ENCODE results near the gene HOXA6. TPM values are rescaled to one million over a fixed set of nuclear protein-coding genes. Genes with fewer than 3 reads are reported as not detected.

The HOXA6 gene
- total RNA-seq, 2 donors from 2014 or later: 0.31 TPM; not detected in 1

GRCh38 chr7:27150568-27151340, 3.2 kb upstream of the HOXA6 start:
- Mint-ChIP-seq H3K27ac (no peak overlapping the region), H3K9me3 (no peaks in the 10 kb centered on the region), H3K36me3 (peaks cover 10 to 16% of the 10 kb centered on the region in 2 donors)
- DNase-seq (ENCODE audit: low spot score in 2 of 2): peak in 1 of 2 donors; percentile 73
- peak; percentile 82 to 84 for ATAC-seq

GRCh38 chr7:27149842-27150567, 2.4 kb upstream of the HOXA6 start:
- Mint-ChIP-seq H3K9me3 (no peaks in the 10 kb centered on the region), H3K36me3 (peaks cover 10 to 16% of the 10 kb centered on the region in 2 donors), H3K27ac (no peak overlapping the region)
- no peak for DNase-seq (ENCODE audit: low spot score in 2 of 2)
- ATAC-seq: peak in 1 of 2 donors; percentile 27

- H3K27ac Mint-ChIP-seq: no peak overlapping the region
- no peaks in the 10 kb centered on the region for H3K9me3 Mint-ChIP-seq
- ATAC-seq (no peak), DNase-seq (ENCODE audit: low spot score in 2 of 2) (no peak)
- peaks cover 5 to 12% of the 10 kb centered on the region in 2 donors for H3K36me3 Mint-ChIP-seq
These were observed 1.4 kb upstream of the HOXA6 start for GRCh38 chr7:27148756-27149641.

- DNase-seq (ENCODE audit: low spot score in 2 of 2): no peak
These were observed 619 bp upstream of the HOXA6 start for GRCh38 chr7:27148031-27148755.

GRCh38 chr7:27146491-27147198, 929 bp downstream of the HOXA6 start:
- no peaks in the 10 kb centered on the region for H3K9me3 Mint-ChIP-seq
- no peak for DNase-seq (ENCODE audit: low spot score in 2 of 2)
- no peak for ATAC-seq
- peaks cover 3 to 12% of the 10 kb centered on the region in 2 donors for H3K36me3 Mint-ChIP-seq
- H3K27ac Mint-ChIP-seq: no peak overlapping the region

More at GRCh38 chr7:27148031-27148755, 619 bp upstream of the HOXA6 start:
- Mint-ChIP-seq H3K27ac (no peak overlapping the region), H3K36me3 (peaks cover 5 to 12% of the 10 kb centered on the region in 2 donors), H3K9me3 (no peaks in the 10 kb centered on the region)
- ATAC-seq: no peak

- Mint-ChIP-seq H3K9me3 (no peaks in the 10 kb centered on the region), H3K27ac (no peak overlapping the region), H3K36me3 (peaks cover 0 to 12% of the 10 kb centered on the region in 2 donors)
- ATAC-seq (no peak), DNase-seq (ENCODE audit: low spot score in 2 of 2) (no peak)
These were observed 1.6 kb downstream of the HOXA6 start for GRCh38 chr7:27145914-27146412.

GRCh38 chr7:27145165-27145913, 2.2 kb downstream of the HOXA6 start:
- no peak overlapping the region for H3K27ac Mint-ChIP-seq
- H3K9me3 Mint-ChIP-seq: no peaks in the 10 kb centered on the region
- no peak for DNase-seq (ENCODE audit: low spot score in 2 of 2)
- peaks cover 0 to 12% of the 10 kb centered on the region in 2 donors for H3K36me3 Mint-ChIP-seq
- ATAC-seq: no peak

- Mint-ChIP-seq H3K27ac (no peak overlapping the region), H3K36me3 (peaks cover 0 to 12% of the 10 kb centered on the region in 2 donors), H3K9me3 (no peaks in the 10 kb centered on the region)
- ATAC-seq (no peak), DNase-seq (ENCODE audit: low spot score in 2 of 2) (no peak)
These were observed 2.8 kb downstream of the HOXA6 start for GRCh38 chr7:27144781-27145164.

- H3K9me3 Mint-ChIP-seq: no peaks in the 10 kb centered on the region
These were observed 3.4 kb downstream of the HOXA6 start for GRCh38 chr7:27143950-27144780.

GRCh38 chr7:27143023-27143949, 4.3 kb downstream of the HOXA6 start, which contains the start of gene HOXA5:
Gene HOXA5, minus strand, starts transcription at chr7:27143681. Its CDS starts 74 bp downstream, at chr7:27143607.
- Mint-ChIP-seq H3K9me3 (no peaks in the 10 kb centered on the region), H3K36me3 (peaks cover 0 to 9% of the 10 kb centered on the region in 2 donors), H3K27ac (no peak within 1 kb of the TSS)
- peak; percentile 37 to 41 for ATAC-seq
- no peak for DNase-seq (ENCODE audit: low spot score in 2 of 2)

More at GRCh38 chr7:27143950-27144780, 3.4 kb downstream of the HOXA6 start:
- no peak overlapping the region for H3K27ac Mint-ChIP-seq
- peaks cover 0 to 12% of the 10 kb centered on the region in 2 donors for H3K36me3 Mint-ChIP-seq
- ATAC-seq: no peak
- no peak for DNase-seq (ENCODE audit: low spot score in 2 of 2)

GRCh38 chr7:27142580-27143022, 5.0 kb downstream of the HOXA6 start:
- H3K9me3 Mint-ChIP-seq: no peaks in the 10 kb centered on the region
- H3K36me3 Mint-ChIP-seq: peaks cover 0 to 5% of the 10 kb centered on the region in 2 donors
- H3K27ac Mint-ChIP-seq: no peak overlapping the region
- ATAC-seq: no peak
- no peak for DNase-seq (ENCODE audit: low spot score in 2 of 2)

- Mint-ChIP-seq H3K36me3 (peaks cover 0 to 5% of the 10 kb centered on the region in 2 donors), H3K9me3 (no peaks in the 10 kb centered on the region), H3K27ac (no peak overlapping the region)
- ATAC-seq (no peak), DNase-seq (ENCODE audit: low spot score in 2 of 2) (no peak)
These were observed 5.5 kb downstream of the HOXA6 start for GRCh38 chr7:27141923-27142579.

All from activated naive CD4-positive, alpha-beta T cell treated with anti-CD3 and anti-CD28 coated beads, Interleukin-2, amount 50 U/mL, for 72 hours (primary cell).